IMR-90 (cell line): ENCODE measurements around the gene CCDC200.

ENCODE experiments used
- CEBPB ChIP-seq: IDR thresholded peaks from 2 replicates; pipeline ENCODE4 v1.6.1; 2012; ENCODE audit warnings: low read depth, low read length, improper control_type of control experiment
- CHD1 ChIP-seq: IDR thresholded peaks from 2 replicates; pipeline ENCODE4 v1.6.1; 2012; ENCODE audit warnings: low read depth, low read length, improper control_type of control experiment
- CTCF ChIP-seq: conservative IDR thresholded peaks from 2 replicates; pipeline ENCODE4 v1.5.1; 2012; ENCODE audit warnings: mild to moderate bottlenecking, low read depth, low read length, improper control_type of control experiment
- MAFK ChIP-seq: IDR thresholded peaks from 2 replicates; pipeline ENCODE4 v1.6.1; 2012; ENCODE audit warnings: low read depth, low read length, improper control_type of control experiment
- MXI1 ChIP-seq: IDR thresholded peaks from 2 replicates; pipeline ENCODE4 v1.6.1; 2012; ENCODE audit warnings: low read depth, mild to moderate bottlenecking, low read length, moderate library complexity, borderline replicate concordance
- POLR2A ChIP-seq: IDR thresholded peaks from 2 replicates; pipeline ENCODE4 v1.6.1; 2012; ENCODE audit warnings: mild to moderate bottlenecking, low read depth, low read length
- RAD21 ChIP-seq: IDR thresholded peaks from 2 replicates; pipeline ENCODE4 v1.6.1; 2012; ENCODE audit warnings: low read length, improper control_type of control experiment
- RCOR1 ChIP-seq: IDR thresholded peaks from 2 replicates; pipeline ENCODE4 v1.6.1; 2012; ENCODE audit warnings: mild to moderate bottlenecking, low read length, improper control_type of control experiment; ENCODE audit not compliant: insufficient replicate concordance
- USF2 ChIP-seq: fragments of 150-350 bp; IDR thresholded peaks from 2 replicates; pipeline ENCODE4 v1.6.1; 2017; ENCODE audit warnings: mild to moderate bottlenecking, antibody characterized with exemption, low read length, low read depth

DNA sequence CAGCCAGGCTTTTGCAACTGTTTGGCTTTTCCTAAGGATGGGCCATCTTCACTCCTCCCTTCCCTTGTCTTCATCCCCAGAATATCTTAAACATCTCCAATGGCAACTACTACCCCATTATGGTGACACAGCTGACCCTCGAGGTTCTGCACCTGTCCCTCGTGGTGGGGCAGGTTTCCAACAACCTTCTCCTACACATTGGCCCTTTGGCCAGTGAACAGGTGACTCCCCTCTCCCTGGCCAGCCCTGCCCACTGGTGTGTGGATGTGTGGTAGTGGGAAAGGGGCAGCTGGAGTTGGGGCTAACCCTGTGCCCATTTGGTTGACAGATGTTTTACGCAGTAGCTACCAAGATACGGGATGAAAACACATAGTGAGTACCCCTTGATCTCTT, 12.1 kb downstream of the CCDC200 start:
- TF ChIP-seq POLR2A (no peak), RAD21 (no peak), MAFK (no peak), CTCF (no peak), RCOR1 (no peak), MXI1 (no peak), USF2 (no peak), CHD1 (no peak), CEBPB (no peak)
